Coronary artery (tissue), 2 donors: Measurements from ENCODE around the gene CDC45.

Source experiments
- DNase-seq: peaks from one replicate; pipeline ENCODE4 v3.0.0-alpha.2; 2017; ENCODE audit warnings: low spot score
- H3K27ac ChIP-seq, 2 donors: fragments of 200-600 bp; sonication (generic); one replicate each; pipeline ENCODE4 v1.5.1; 2016 to 2019
- H3K4me3 ChIP-seq: fragments of 200-600 bp; sonication (generic); 2 replicates; pipeline ENCODE4 v1.5.1; 2016; ENCODE audit warnings: mild to moderate bottlenecking, moderate library complexity
- TF ChIP-seq, protein P1 (sequence below): fragments of 200-600 bp; sonication (generic); IDR thresholded peaks from one replicate; pipeline ENCODE4 v1.5.1; 2019; ENCODE audit warnings: antibody characterized with exemption

CDC45 gene

DNA sequence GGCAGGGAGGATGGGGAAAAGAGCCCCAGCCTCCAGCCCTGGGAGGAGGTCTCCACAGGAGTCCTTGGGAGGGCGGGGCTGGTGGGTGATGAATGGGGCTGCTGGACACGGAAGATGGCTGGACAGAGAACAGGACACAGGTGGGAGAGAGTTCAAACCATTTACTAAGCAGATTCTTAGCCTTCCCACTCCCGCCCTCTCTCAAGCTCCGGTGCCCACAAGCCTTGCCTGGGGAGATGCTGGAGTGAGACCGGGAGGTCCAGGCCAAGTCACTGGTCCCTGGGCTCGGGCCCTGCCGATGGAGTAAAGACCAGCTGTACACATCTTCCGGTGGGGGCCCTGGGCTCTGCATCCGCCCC, 43.1 kb downstream of the CDC45 start:
- DNase-seq, result no peak
- Histone ChIP-seq H3K27ac (peak overlapping the region in 1 of 2 donors; percentile 38), H3K4me3 (peak overlapping the region; percentile 61)
- TF ChIP-seq, protein P1, sequence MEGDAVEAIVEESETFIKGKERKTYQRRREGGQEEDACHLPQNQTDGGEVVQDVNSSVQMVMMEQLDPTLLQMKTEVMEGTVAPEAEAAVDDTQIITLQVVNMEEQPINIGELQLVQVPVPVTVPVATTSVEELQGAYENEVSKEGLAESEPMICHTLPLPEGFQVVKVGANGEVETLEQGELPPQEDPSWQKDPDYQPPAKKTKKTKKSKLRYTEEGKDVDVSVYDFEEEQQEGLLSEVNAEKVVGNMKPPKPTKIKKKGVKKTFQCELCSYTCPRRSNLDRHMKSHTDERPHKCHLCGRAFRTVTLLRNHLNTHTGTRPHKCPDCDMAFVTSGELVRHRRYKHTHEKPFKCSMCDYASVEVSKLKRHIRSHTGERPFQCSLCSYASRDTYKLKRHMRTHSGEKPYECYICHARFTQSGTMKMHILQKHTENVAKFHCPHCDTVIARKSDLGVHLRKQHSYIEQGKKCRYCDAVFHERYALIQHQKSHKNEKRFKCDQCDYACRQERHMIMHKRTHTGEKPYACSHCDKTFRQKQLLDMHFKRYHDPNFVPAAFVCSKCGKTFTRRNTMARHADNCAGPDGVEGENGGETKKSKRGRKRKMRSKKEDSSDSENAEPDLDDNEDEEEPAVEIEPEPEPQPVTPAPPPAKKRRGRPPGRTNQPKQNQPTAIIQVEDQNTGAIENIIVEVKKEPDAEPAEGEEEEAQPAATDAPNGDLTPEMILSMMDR, result no peak

DNA sequence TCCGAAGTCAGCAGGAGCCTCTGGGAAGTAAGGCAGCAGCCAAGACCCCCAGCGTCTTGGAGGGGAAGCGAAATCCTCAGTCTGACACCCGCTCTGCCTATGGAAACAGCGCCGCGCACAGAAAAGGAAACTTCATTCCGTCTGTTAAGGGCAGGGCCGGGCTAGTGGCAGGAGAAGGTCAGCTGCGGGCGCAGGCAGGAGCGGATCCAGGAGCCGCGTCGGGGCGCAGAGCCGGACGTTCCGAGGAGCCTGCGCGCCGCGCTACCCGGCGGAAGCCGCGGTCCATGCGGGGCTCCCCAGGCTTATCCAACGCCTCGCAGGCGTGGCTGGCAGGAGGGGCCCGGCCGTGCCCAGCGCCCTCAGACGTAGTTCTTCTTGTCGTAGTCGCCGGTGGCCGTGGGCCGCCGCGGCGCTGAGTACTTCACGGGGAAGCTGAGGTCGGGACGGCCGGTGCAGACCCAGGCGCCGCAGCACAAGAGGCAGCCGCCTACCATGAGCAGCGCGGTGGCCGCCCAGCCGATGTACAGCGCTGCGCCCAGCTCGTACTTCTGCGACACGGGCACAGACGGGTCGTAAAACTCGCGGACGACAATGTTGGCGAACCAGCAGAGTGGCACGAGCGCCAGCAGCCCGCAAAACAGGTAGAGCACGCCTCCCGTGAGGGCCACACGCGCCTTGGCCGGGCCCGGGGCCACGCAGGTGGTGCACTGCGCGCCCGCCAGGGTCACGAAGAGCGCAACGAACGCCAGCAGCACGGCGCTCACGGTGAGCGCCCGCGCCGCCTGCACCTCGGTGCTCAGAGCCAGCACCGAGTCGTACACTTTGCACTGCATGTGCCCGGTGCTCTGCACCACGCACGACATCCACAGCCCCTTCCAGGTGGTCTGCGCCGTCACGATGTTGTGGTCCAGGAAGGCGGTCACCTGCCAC, 43.8 kb downstream of the CDC45 start:
- no peak for DNase-seq
- TF ChIP-seq, protein P1, result no peak
- Histone ChIP-seq H3K27ac (peak overlapping the region in 1 of 2 donors; percentile 5), H3K4me3 (peak overlapping the region; percentile 61)

DNA sequence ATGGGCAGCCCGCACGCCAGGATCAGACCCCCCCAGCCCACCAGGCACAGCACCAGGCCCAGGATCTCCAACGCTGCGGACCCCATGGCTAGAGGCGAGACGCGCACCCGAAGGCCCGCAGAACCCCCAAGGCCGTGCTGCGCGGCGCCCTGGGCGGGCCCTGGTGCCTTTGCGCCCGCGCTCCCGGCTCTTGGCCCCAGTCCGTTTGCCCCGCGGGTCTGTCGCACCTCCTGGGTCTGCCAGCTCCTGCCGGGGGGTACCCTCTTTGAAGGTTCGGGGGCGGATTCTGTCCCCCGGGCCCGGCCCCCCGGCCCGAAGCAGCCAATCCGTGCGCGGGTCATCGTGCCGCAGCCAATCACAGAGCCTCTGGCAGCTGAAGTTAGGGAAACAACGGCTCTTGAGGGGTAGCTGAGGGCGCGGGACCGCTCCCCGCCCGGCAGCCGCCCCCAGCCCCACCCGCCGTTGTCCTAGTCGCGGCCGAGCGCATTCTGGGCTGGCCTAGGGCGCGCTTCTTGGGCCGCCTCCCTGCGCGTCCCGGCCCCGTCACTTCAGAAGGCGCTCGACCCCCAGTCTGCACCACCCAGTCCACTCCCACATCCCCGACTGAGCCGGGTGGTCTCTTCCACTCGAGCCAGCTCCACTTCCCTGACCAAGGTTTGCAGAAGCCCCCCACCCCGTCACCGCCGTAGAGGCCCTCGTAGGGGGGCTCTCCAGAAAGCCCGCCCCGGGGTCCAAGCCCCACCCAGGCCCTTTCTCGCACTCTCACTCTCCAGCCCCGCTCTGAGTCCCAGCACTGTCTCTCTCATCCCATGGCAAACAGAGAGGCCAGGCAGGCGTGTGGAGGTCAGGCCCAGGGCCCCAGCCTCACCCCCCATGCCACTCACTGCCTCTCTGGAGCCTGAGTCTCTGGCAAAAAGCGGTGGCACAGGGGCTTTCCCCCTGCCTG, 44.7 kb downstream of the CDC45 start, which contains the start of gene CLDN5:
CLDN5 (minus strand) TSS at position 241 of the 946 bp plus-strand sequence; CDS start at position 86, 155 bp downstream.
- Histone ChIP-seq H3K4me3 (peak within 1 kb of the TSS; percentile 61), H3K27ac (peak within 1 kb of the TSS in 1 of 2 donors; percentile 53)
- DNase-seq, result no peak
- TF ChIP-seq, protein P1, result no peak

DNA sequence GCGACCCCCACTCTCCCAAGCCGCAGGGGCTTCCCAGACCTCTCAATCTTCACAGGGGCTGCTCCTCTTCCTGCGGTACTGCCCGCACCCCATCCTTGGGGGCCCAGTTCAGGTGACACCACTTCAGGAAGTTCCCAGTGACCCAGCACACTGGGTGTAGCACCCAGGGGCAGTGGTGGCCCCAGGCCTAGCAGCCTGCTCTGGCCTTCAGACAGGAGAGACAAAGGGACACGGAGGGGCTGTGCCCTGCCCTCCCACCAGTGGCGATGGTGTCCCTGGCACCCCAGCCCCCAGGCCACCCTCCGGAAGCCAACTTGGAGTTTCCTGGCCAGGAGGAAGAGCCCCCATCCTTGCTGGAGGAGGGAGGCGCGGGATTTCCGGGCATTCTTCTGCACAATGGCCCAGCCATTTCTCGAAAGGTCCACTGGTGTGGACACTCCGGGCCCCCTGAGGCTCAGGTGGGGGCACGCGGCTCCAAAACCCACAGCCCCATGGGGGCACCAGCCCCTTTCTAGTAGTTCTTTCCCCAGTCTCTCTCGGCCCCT, 45.5 kb downstream of the CDC45 start:
- DNase-seq, result no peak
- Histone ChIP-seq H3K4me3 (peak overlapping the region; percentile 61), H3K27ac (peak overlapping the region in 1 of 2 donors; percentile 53)
- TF ChIP-seq, protein P1, result no peak

DNA sequence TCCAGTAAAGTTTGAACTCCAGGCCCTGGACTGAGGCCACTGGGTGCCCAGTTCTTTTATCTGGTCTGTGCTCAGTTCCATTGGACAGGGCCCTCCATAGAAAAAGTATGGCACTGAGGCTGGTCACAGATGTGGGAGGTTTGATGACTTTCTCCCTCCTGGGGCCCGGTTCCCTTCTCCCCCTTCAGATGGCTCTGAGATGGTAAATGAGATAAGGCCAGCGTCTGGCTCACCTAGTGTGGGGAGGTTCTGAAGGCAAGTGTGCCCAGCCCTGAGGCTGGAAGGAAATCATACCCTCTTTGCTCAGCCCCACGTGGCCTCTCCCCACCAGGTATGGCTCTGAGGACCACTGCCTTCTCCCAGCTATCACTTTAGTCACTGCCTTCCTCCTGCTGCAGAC, 45.9 kb downstream of the CDC45 start:
- no peak overlapping the region for H3K4me3 ChIP-seq
- H3K27ac ChIP-seq, result no peak overlapping the region
- TF ChIP-seq, protein P1, result no peak
- DNase-seq, result no peak

DNA sequence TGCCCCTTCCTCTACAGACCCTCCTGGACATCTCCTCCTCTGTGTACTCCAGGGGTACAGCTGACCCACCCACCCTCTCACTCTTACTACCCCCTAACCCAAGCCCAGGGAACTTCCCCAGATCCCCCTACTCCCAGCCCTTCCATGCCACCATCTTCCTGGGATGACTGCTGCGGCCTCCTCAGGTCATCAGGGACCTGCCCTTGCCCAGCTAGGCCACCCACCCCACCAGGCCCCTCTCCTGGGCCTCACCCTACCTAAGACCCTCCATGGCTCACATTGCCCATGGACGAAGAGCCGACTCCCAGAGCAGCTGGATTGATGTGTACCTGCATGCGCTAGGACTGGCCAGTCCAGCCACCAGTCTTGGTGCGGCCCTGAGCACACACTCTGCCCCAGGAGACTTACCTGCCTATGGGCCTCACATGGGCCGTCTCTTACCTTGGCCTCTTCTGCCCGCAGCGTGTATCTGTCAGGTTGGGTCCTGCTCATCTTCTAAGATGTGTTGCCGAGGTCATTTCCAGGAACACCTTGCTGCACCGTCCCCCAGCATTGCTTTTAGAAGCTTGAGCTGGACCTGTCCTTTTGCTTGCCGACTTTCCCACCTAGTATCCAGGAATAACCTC, 46.5 kb downstream of the CDC45 start:
- Histone ChIP-seq H3K4me3 (no peak overlapping the region), H3K27ac (no peak overlapping the region)
- DNase-seq, result no peak
- TF ChIP-seq, protein P1, result no peak
